HepG2 (cell line): Measurements from ENCODE around the gene EOMES. TPM values are rescaled to one million over a fixed set of nuclear protein-coding genes. Genes with fewer than 3 reads are reported as not detected.

Source experiments
- ATAC-seq: fragments of 200-7000 bp; cut with Tn5 transposase; 3 replicates; pipeline ENCODE4 v1.9.1; 2020; ENCODE audit warnings: mild to moderate bottlenecking, moderate library complexity
- BruUV-seq: library from RNA; stranded (reverse); fragments of 400-500 nt; replicated peaks from 2 replicates; lab custom pipeline; 2021; lab: Mats Ljungman, UMichigan
- CTCF ChIA-PET: fragments of 300-600 bp; formaldehyde crosslinking; extraction: SDS; loops from one replicate; lab custom pipeline; 2021; ENCODE audit warnings: low total read pairs, inconsistent platforms, low intra/inter-chr PET ratio; lab: Yijun Ruan, JAX
- POLR2A ChIA-PET: fragments of 350-600 bp; sonication (Branson Sonifier 250); formaldehyde crosslinking; loops from one replicate; lab custom pipeline; 2020; ENCODE audit warnings: antibody characterized with exemption, inconsistent platforms; lab: Yijun Ruan, JAX
- DNase-seq: peaks from one replicate; pipeline ENCODE4 v3.0.0-alpha.2; 2015; ENCODE audit warnings: low spot score
- FAIRE-seq: peaks from 3 replicates; lab custom pipeline; 2011; peaks lifted over from hg19 to GRCh38; lab: Jason Lieb, UNC
- H2AFZ ChIP-seq: one replicate; pipeline ENCODE4 v1.6.1; 2011; ENCODE audit warnings: low read length, inconsistent platforms
- H3K27ac ChIP-seq: fragments of 300-600 bp; 3 replicates; pipeline ENCODE4 v1.8.0; 2011; ENCODE audit warnings: mixed run types, mild to moderate bottlenecking, mixed read lengths, low read length, inconsistent platforms; ENCODE audit not compliant: insufficient read depth; ENCODE audit errors: extremely low read length
- H3K27me3 ChIP-seq, 2 experiments: fragments of 200-600 bp in 1 of 2; 2 replicates in 1 of 2; 3 replicates in 1 of 2; pipeline versions ENCODE4 v1.6.0 to v1.8.0; 2011; ENCODE audit warnings: low read length in 2 of 2, mild to moderate bottlenecking in 2 of 2, moderate library complexity in 2 of 2, inconsistent platforms in 1 of 2; ENCODE audit not compliant: insufficient read depth in 2 of 2, control insufficient read depth in 1 of 2
- H3K36me3 ChIP-seq, 2 experiments: fragments of 200-600 bp in 1 of 2; replicated peaks in 1 of 2; 2 replicates in 1 of 2; 3 replicates in 1 of 2; pipeline versions ENCODE4 v1.5.1 to v1.8.0; 2011; ENCODE audit warnings: low read length in 2 of 2, inconsistent platforms in 1 of 2; ENCODE audit not compliant: insufficient read depth in 2 of 2, control insufficient read depth in 1 of 2
- H3K4me1 ChIP-seq: 2 replicates; pipeline ENCODE4 v1.5.1; 2012; ENCODE audit warnings: low read length, inconsistent platforms; ENCODE audit not compliant: insufficient read depth
- H3K4me2 ChIP-seq: 2 replicates; pipeline ENCODE4 v1.6.0; 2011; ENCODE audit warnings: low read depth, low read length, inconsistent platforms
- H3K4me3 ChIP-seq, 3 experiments: fragments of 200-600 bp in 1 of 3; sonication (generic), shearing (Covaris generic) in 1 of 3; replicated peaks in 1 of 3; 2 replicates each; pipeline ENCODE4 v1.5.1; 2011 to 2016; ENCODE audit warnings: low read length in 3 of 3, inconsistent platforms in 2 of 3, low read depth in 2 of 3, mild to moderate bottlenecking in 2 of 3, control low read depth in 1 of 3, mixed read lengths in 1 of 3; ENCODE audit not compliant: insufficient read depth in 1 of 3
- H3K79me2 ChIP-seq: one replicate; pipeline ENCODE4 v1.6.1; 2011; ENCODE audit warnings: low read length, inconsistent platforms; ENCODE audit not compliant: insufficient read depth
- H3K9ac ChIP-seq: 2 replicates; pipeline ENCODE4 v1.6.0; 2011; ENCODE audit warnings: mild to moderate bottlenecking, low read depth, low read length, inconsistent platforms; ENCODE audit not compliant: insufficient read depth
- H3K9me3 ChIP-seq: 2 replicates; pipeline ENCODE4 v1.5.1; 2012; ENCODE audit warnings: mild to moderate bottlenecking, low read length
- H4K20me1 ChIP-seq: 2 replicates; pipeline ENCODE4 v1.6.0; 2011; ENCODE audit warnings: inconsistent platforms, mild to moderate bottlenecking, low read length, moderate library complexity; ENCODE audit not compliant: insufficient read depth
- AFF4 ChIP-seq: sonication (generic); formaldehyde crosslinking; IDR thresholded peaks from 2 replicates; pipeline ENCODE4 v1.4.0; 2020; ENCODE audit warnings: missing genetic modification reagents
- GTF2F1 ChIP-seq: fragments of 150-350 bp; IDR thresholded peaks from 2 replicates; pipeline ENCODE4 v1.6.1; 2014; ENCODE audit warnings: low read length
- KDM3A ChIP-seq: IDR thresholded peaks from 2 replicates; pipeline ENCODE4 v1.6.1; 2018; ENCODE audit warnings: low read depth, missing compliant biosample characterization
- MXI1 ChIP-seq: IDR thresholded peaks from 3 replicates; pipeline ENCODE4 v1.6.1; 2012; ENCODE audit warnings: low read depth, low read length, inconsistent platforms, borderline replicate concordance
- MYC ChIP-seq: sonication (generic); formaldehyde crosslinking; IDR thresholded peaks from 2 replicates; pipeline ENCODE4 v1.9.0; 2021; ENCODE audit warnings: missing genetic modification reagents, borderline replicate concordance
- PAX8 ChIP-seq: sonication (generic); formaldehyde crosslinking; IDR thresholded peaks from 2 replicates; pipeline ENCODE4 v1.8.0; 2022; ENCODE audit warnings: mild to moderate bottlenecking, missing genetic modification reagents, borderline replicate concordance
- RFX1 ChIP-seq: fragments of 450-650 bp; IDR thresholded peaks from 2 replicates; pipeline ENCODE4 v1.6.1; 2017
- RFX3 ChIP-seq: IDR thresholded peaks from 2 replicates; pipeline ENCODE4 v1.6.1; 2016; ENCODE audit warnings: missing biosample characterization, missing genetic modification reagents
- SMARCC2 ChIP-seq: fragments of 450-650 bp; IDR thresholded peaks from 2 replicates; pipeline ENCODE4 v1.6.1; 2017; ENCODE audit warnings: antibody characterized with exemption, mild to moderate bottlenecking
- ZNF567 ChIP-seq: sonication (generic); formaldehyde crosslinking; IDR thresholded peaks from 2 replicates; pipeline ENCODE4 v1.8.1; 2023; ENCODE audit warnings: mild to moderate bottlenecking, missing genetic modification reagents, borderline replicate concordance
- ZSCAN20 ChIP-seq: sonication (generic); formaldehyde crosslinking; IDR thresholded peaks from 2 replicates; pipeline ENCODE4 v1.4.0; 2020; ENCODE audit warnings: missing genetic modification reagents, mild to moderate bottlenecking, borderline replicate concordance
- ZZZ3 ChIP-seq: sonication (generic); formaldehyde crosslinking; IDR thresholded peaks from 2 replicates; pipeline ENCODE4 v1.4.0; 2020; ENCODE audit warnings: missing genetic modification reagents, mild to moderate bottlenecking, borderline replicate concordance
- WGBS: methylation state at CpG from one replicate; pipeline ENCODE4 v1.1.6; 2017; ENCODE audit warnings: low lambda C conversion rate; 5-methylcytosine and 5-hydroxymethylcytosine counted together
- in situ Hi-C: cut with HindIII; loops from 2 replicates; pipeline ENCODE4 v1.10.0; 2017; ENCODE audit warnings: low pct_unique_long_range_greater_than_20kb; ENCODE audit not compliant: extremely low pct_ligation_motif_present
- intact Hi-C: fragments of 100-400 bp; cut with micrococcal nuclease; formaldehyde crosslinking; loops from one replicate; pipeline ENCODE4 v1.10.0; 2022; ENCODE audit not compliant: unreplicated experiment
- polyA plus RNA-seq, 8 experiments: library from polyadenylated mRNA; depleted of rRNA in 3 of 8; stranded (reverse) in 7 of 8; unstranded in 1 of 8; fragments of >200 nt; fragmentation: Illumina TruSeq in 4 of 8; extraction: Trizol in 4 of 8; gene quantifications; 2 replicates each; pipeline versions ENCODE4 v1.2.1 to v1.2.3, GENCODE V29; 2011 to 2016; ENCODE audit warnings: low read depth in 4 of 8, missing spikeins in 1 of 8, mixed read lengths in 1 of 8; ENCODE audit not compliant: insufficient read depth in 1 of 8
- total RNA-seq, 5 experiments: library from RNA; depleted of rRNA; stranded (reverse); fragments of >200 nt; fragmentation: Illumina TruSeq; extraction: Trizol; gene quantifications; 2 replicates each; pipeline ENCODE4 v1.2.3, GENCODE V29; 2016; ENCODE audit warnings: low read depth in 1 of 5
- TF ChIP-seq, protein P1 (sequence below): sonication (generic); formaldehyde crosslinking; IDR thresholded peaks from 2 replicates; pipeline ENCODE4 v1.9.0; 2021; ENCODE audit warnings: missing genetic modification reagents, borderline replicate concordance

Gene EOMES
- total and polyA plus RNA-seq, 2 of the 13 experiments (the other 11 are each of a cell fraction or from before 2014, with no cell fraction given) = 0.11 to 0.12 TPM

DNA sequence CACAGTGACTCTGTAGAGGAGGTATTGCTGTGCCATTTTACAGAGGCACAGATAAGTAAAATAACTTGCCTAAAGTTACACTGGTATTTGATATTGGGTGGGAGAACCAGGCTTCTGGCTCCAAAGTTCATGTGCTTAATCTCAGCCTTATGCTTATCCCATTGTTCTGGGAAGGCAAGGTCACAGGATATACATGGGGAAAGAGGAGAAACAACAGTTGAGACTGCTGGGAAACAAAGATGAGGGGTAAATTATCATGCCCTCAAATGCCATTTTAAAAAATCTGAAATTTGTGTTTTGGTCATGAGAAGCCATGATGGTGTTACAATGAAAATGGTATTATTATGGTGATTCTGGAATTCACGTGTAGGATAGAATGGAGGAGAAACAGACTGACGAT is 54.4 kb downstream of the EOMES start (continued):
- TF ChIP-seq, protein P1, sequence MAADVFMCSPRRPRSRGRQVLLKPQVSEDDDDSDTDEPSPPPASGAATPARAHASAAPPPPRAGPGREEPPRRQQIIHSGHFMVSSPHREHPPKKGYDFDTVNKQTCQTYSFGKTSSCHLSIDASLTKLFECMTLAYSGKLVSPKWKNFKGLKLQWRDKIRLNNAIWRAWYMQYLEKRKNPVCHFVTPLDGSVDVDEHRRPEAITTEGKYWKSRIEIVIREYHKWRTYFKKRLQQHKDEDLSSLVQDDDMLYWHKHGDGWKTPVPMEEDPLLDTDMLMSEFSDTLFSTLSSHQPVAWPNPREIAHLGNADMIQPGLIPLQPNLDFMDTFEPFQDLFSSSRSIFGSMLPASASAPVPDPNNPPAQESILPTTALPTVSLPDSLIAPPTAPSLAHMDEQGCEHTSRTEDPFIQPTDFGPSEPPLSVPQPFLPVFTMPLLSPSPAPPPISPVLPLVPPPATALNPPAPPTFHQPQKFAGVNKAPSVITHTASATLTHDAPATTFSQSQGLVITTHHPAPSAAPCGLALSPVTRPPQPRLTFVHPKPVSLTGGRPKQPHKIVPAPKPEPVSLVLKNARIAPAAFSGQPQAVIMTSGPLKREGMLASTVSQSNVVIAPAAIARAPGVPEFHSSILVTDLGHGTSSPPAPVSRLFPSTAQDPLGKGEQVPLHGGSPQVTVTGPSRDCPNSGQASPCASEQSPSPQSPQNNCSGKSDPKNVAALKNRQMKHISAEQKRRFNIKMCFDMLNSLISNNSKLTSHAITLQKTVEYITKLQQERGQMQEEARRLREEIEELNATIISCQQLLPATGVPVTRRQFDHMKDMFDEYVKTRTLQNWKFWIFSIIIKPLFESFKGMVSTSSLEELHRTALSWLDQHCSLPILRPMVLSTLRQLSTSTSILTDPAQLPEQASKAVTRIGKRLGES (CRISPR knock-in tag) = no peak

DNA sequence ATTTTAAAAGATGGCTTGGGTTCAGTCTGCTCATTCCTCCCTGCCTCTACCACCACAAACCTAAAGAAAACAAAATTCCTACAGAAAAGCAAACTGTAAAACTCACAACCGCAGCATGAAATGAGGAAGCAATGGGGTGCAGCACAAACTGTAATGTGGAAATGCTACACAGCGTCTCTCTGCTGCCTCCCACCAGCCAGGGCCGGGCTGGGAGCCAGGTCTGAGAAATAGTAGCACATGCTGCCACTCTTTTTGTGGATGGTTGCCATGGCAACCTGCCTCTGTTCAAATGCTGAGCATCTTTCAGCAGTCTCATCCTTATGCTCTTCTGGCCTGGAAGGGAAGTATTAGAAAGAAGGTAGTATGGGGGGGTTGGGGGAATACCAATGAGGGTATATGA is 55.4 kb downstream of the EOMES start:
- H3K4me2 ChIP-seq = no peak overlapping the region
- DNase-seq = no peak

More for the DNA sequence above, 55.4 kb downstream of the EOMES start:
- no peaks in the 10 kb centered on the region for H3K36me3 ChIP-seq
- no peak overlapping the region for H3K4me3 ChIP-seq
- no peaks in the 10 kb centered on the region for H3K9me3 ChIP-seq
- H2AFZ ChIP-seq = no peak overlapping the region
- peaks cover 13% of the 10 kb centered on the region for H3K4me1 ChIP-seq
- no peaks in the 10 kb centered on the region for H3K79me2 ChIP-seq
- peaks cover 0 to 4% of the 10 kb centered on the region in 2 experiments; a peak in 1 of 5 replicates for H3K27me3 ChIP-seq
- no peaks in the 10 kb centered on the region for H4K20me1 ChIP-seq
- TF ChIP-seq ZSCAN20 (CRISPR knock-in tag) (no peak), PAX8 (CRISPR knock-in tag) (no peak), KDM3A (CRISPR knock-in tag) (no peak), SMARCC2 (no peak), MYC (CRISPR knock-in tag) (no peak), ZZZ3 (CRISPR knock-in tag) (no peak), AFF4 (CRISPR knock-in tag) (no peak), ZNF567 (CRISPR knock-in tag) (no peak), GTF2F1 (no peak), MXI1 (no peak), RFX1 (peak; percentile 55), RFX3 (CRISPR knock-in tag) (peak; percentile 68)
- POLR2A ChIA-PET = no interaction called here
- CTCF ChIA-PET = no interaction called here
- intact Hi-C loops (no loop called here), in situ Hi-C loops (loop anchor here (25.0 kb wide), 1 partner anchor 529 kb away; no protein-coding TSS in a partner anchor)
- no TSS peak for BruUV-seq
- H3K27ac ChIP-seq = no peak overlapping the region
- WGBS = 36% methylated on average over 3 of the region's 3 CpGs
- FAIRE-seq = no peak
- no peak overlapping the region for H3K9ac ChIP-seq
- ATAC-seq = peak; percentile 33; the same call in 2 of the 3 replicates
